GM12874 (cell line): Measurements from ENCODE around the gene GALNT16.

Source experiments
- TF ChIP-seq, protein P1 (sequence below): IDR thresholded peaks from 2 replicates; pipeline ENCODE4 v1.5.1; 2011; ENCODE audit warnings: low read depth, mild to moderate bottlenecking, control low read depth, low read length, moderate library complexity; ENCODE audit not compliant: insufficient read depth

The GALNT16 gene

DNA sequence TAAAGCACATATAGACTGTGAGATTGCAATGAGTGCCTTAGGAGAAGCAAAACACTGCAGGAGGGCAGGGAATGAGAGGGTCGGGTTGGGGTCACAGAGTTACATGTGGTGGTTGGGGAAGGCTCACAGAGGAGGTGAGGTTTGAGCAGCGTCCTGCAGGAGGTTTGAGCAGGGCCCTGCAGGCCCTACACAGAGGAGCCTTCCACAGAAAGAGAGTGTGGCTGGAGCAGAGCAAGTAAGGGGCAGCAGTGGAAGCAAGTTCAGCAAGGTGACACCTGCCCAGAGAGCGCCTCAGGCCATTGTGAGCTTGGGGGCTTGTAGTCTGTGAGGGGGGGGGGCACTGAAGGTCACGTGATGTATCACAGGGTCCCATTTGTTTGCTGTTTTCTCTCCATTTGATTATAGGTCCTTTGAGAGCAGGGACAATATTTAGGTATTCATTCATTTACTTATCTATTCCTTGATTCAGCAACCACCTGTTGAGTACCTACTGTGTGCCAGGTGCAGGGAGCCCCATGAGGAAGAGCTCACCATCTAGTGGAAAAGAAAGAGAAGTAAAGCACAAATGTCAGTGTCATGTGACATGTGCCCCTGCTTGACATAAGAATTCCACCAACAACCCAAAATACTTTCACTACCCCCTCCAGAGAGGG, 56.6 kb downstream of the GALNT16 start:
- TF ChIP-seq, protein P1, sequence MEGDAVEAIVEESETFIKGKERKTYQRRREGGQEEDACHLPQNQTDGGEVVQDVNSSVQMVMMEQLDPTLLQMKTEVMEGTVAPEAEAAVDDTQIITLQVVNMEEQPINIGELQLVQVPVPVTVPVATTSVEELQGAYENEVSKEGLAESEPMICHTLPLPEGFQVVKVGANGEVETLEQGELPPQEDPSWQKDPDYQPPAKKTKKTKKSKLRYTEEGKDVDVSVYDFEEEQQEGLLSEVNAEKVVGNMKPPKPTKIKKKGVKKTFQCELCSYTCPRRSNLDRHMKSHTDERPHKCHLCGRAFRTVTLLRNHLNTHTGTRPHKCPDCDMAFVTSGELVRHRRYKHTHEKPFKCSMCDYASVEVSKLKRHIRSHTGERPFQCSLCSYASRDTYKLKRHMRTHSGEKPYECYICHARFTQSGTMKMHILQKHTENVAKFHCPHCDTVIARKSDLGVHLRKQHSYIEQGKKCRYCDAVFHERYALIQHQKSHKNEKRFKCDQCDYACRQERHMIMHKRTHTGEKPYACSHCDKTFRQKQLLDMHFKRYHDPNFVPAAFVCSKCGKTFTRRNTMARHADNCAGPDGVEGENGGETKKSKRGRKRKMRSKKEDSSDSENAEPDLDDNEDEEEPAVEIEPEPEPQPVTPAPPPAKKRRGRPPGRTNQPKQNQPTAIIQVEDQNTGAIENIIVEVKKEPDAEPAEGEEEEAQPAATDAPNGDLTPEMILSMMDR: no peak

DNA sequence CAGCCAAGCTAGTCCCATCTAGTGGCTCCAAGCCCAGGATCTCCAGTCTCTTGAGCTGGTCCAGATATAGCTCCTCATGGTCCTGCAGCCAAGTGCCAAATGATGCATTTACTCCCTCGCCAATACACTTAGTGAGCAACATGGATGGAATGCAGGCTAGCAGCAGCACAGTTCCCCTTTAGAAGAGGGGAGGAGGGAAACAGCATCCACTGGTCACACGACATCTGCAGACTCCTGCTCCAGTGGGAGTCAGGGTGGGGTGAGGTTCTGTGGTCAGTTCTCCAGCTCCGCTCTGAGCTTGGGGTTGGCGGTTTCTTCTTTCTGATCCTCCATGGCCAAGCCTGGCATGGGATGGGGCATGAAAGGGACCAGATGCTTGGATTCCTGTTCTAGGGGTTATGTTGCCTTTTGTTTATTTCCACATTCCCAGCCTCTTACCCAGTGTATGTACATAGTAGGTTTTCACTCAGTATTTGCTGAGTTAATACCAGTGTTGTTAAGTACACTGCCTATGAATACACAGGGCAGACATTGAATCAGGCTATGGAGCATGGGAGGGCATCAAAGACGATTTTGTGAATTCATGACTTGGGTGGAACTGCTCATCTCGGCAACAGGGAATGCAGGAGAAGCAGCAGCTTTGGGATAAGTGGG, 57.3 kb downstream of the GALNT16 start:
- TF ChIP-seq, protein P1: no peak

DNA sequence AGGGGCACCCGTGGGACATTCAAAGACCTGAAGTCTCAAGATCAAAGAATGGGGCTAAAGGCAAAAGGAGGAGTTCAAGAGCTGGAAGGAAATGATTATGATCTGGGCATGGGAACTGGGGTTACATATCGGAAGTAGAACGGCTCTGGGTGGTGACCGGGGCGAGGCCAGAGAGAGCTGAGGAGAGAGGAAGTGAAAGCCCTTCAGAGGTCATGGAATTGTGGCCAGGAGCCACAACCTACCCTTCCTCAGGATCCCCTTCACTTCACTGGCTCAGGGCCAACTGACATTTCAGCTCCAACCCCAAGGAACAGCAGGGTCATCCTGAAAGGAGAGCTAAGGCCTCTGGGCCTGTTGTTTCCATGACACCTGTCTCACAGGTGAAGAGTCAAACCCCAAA, 57.8 kb downstream of the GALNT16 start:
- TF ChIP-seq, protein P1: no peak

DNA sequence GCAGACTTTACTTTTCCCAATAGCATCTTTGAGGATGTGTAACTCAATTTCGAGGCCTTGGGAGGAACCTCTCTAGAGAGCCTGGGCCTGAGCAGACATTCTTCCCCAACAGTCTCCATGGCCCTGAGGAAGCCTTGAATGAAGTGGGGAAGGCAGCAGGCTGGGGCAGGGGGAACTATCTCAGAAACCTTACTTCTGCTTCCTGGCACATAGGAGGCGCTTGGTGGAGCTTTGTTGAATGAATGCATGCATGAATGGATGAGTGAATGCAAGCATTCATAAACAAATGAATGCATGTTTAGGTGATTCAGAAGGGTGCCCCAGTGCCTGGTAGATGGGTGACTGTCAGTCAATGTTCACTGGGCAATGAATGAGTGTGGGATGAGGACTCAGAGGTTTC, 58.3 kb downstream of the GALNT16 start:
- TF ChIP-seq, protein P1: no peak

DNA sequence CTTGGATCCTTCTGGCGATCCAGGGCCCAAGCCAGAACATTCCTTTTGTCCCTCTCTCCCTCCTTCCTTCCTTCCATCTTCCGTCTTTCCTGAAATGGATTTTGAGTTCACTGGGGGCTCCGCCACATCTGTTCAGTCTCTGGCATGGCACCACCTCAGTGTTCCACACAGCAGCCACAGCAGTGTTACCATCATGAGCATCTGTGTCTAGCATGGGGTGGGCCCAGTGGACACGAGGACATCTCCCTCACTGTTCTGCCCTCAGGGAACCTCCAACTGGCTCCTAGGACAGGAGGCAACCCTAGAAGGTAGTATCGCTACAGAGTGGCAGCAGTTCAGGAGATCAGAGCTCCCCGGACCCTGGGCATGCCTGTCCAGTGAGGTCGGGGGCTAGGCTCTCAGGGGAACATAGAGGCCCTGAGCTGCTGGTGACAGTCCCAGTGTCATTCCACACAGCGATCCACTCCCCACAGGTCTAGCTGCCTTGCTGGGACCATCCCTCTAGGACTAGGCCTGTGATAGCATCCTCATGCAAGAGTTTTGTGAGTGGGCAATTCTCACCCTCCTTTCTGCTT, 59.0 kb downstream of the GALNT16 start:
- TF ChIP-seq, protein P1: no peak

DNA sequence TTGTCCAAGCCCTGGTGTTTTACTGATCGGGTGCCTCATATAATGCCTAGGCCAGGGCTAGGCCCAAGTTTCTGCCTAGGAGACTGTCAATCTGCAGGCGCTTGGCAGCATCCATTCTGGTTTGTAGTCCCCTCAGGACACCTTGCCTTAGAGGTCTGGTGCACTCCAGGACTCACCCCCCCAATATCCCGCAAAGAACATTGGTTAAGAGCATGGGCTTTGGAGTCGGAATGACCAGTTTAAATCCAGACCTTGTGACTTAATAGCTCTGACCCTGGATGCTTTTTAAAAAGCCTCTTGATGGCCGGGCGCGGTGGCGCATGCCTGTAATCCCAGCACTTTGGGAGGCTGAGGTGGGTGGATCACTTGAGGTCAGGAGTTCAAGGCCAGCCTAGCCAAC, 60.0 kb downstream of the GALNT16 start:
- TF ChIP-seq, protein P1: no peak

DNA sequence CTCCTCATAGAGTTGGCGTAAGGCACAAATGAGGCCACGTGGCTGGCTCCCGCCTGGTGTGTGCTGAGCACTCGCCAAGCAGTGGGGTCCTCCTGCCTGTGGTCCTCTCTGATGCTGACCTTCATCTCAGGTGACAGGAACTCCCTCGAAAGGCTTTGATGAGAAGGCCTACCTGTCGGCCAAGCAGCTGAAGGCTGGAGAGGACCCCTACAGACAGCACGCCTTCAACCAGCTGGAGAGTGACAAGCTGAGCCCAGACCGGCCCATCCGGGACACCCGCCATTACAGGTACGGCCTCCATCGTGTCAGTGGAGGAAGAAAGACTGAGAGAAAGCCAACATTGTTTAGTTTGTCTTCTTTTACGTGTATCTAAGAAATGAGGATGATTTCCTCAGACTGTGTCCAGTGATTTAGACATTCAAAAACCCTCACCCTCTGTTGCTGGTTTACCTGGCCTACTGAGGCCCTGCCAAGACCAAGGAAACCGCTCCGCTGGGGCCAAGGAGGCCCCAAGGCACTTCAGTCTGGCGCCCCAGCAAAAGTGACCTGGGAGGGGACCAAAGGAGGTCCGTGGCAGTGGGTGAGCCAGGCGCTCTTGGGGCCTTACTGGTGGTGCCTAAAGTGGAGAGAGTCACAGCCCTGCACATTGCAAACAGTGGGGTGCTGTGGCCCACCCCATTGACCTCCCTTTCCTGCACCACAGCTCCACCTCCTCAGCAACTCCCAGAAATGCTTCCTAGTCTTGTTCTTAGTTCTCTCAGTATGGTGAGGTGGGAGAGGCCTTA, 60.8 kb downstream of the GALNT16 start:
- TF ChIP-seq, protein P1: no peak
